H1 (cell line): ENCODE measurements around the gene NTPCR. TPM values are rescaled to one million over a fixed set of nuclear protein-coding genes. Genes with fewer than 3 reads are reported as not detected.

Source experiments
- TCF12 ChIP-seq: IDR thresholded peaks from 2 replicates; pipeline ENCODE4 v1.6.1; 2011; ENCODE audit warnings: low read depth, mild to moderate bottlenecking, low read length
- YY1 ChIP-seq: IDR thresholded peaks from 2 replicates; pipeline ENCODE4 v1.6.1; 2011; ENCODE audit warnings: low read depth, mild to moderate bottlenecking, low read length
- polyA plus RNA-seq, 7 experiments: library from polyadenylated mRNA; depleted of rRNA in 3 of 7; stranded (reverse) in 5 of 7; unstranded in 2 of 7; fragments of >200 nt in 5 of 7; fragments of 200-250 nt in 2 of 7; gene quantifications; 1 replicate in 5 of 7; 2 replicates in 1 of 7; 4 replicates in 1 of 7; pipeline versions ENCODE4 v1.2.1 to v1.2.3, GENCODE V29; 2011 to 2013; ENCODE audit warnings: missing spikeins in 2 of 7, mixed read lengths in 2 of 7
- total RNA-seq: library from RNA; stranded (reverse); fragmentation: NEBNext Ultra II Directional; extraction: Animal tissue kit (Norgen Biotek cat#: 25700); gene quantifications from 2 replicates; pipeline ENCODE4 v1.2.1, GENCODE V29; 2021

The NTPCR gene
- total and polyA plus RNA-seq, 2 of the 8 experiments (the other 6 are each of a cell fraction or from before 2014, with no cell fraction given): 22.6 to 73.1 TPM

DNA sequence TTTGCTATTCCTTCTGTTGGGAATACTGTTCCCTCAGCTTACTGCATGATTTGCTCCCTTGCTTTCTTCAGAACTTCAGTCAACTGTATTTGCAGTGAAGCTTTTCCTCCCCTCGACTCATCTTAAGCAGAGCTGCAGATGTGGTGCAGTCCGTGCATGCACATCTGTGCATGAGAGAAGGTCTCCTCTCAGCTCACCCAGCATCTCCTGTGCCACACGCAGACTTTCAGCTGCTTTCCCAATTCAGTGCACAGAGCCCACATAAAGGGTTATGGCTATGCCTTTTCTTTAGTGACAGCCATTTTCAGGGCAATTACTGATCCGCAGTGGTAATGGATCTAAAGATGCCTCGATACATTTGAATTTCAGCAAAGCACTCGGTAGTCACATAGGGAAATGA lies 13.5 kb upstream of the NTPCR start (continued):
- no peak for TF ChIP-seq YY1
- no peak for TF ChIP-seq TCF12
